ENCODE measurements around the gene PNKP. TPM values are rescaled to one million over a fixed set of nuclear protein-coding genes. Genes with fewer than 3 reads are reported as not detected.

Gene PNKP
- polyA plus RNA-seq (2013, experiment 1 of 2), result 46.8 TPM
- 44.2 TPM for polyA plus RNA-seq (2013, experiment 2 of 2)

- peak within 1 kb of the TSS; percentile 95 for H4K8ac ChIP-seq (ENCODE audit: low read length)
- H3K79me1 ChIP-seq (replicated peaks; ENCODE audit: low read length, poor library complexity, severe bottlenecking), result peaks cover 25% of the 10 kb centered on the region
- peak within 1 kb of the TSS; percentile 89 for H4K91ac ChIP-seq (ENCODE audit: low read length)
- no peaks in the 10 kb centered on the region for H3K27me3 ChIP-seq (ENCODE audit: control insufficient read depth in 1 of 2, insufficient read depth in 1 of 2, low read length in 2 of 2)
- peak; percentile 96 for DNase-seq
- peak within 1 kb of the TSS; percentile 55 to 91 for H2BK12ac ChIP-seq (ENCODE audit: low read length in 2 of 2)
- peak within 1 kb of the TSS; percentile 74 for H3K4me2 ChIP-seq (ENCODE audit: low read length, poor library complexity, severe bottlenecking)
- peaks cover 39 to 56% of the 10 kb centered on the region in 2 experiments for H3K36me3 ChIP-seq (ENCODE audit: control insufficient read depth in 1 of 2, insufficient read depth in 2 of 2, low read depth in 1 of 2, low read length in 2 of 2)
- peak within 1 kb of the TSS; percentile 87 for H2BK15ac ChIP-seq (ENCODE audit: low read depth, poor library complexity, severe bottlenecking)
- H3K27ac ChIP-seq (ENCODE audit: low read length, poor library complexity, severe bottlenecking), result peak within 1 kb of the TSS; percentile 94
- no peaks in the 10 kb centered on the region for H3K9me3 ChIP-seq (ENCODE audit: control insufficient read depth, low read length)
- peak within 1 kb of the TSS; percentile 86 for H3K9ac ChIP-seq (ENCODE audit: low read length)
- H2AK5ac ChIP-seq (ENCODE audit: low read length, severe bottlenecking), result peak within 1 kb of the TSS; percentile 81
- peak within 1 kb of the TSS; percentile 5 to 83 for H3K4ac ChIP-seq (ENCODE audit: low read depth in 1 of 2, low read length in 2 of 2)
- peaks cover 43% of the 10 kb centered on the region for H3K4me1 ChIP-seq (ENCODE audit: control insufficient read depth, insufficient read depth, low read depth, low read length)
- peak within 1 kb of the TSS in 1 of 2 experiments; percentile 47 for H3K23ac ChIP-seq (ENCODE audit: low read length in 2 of 2)
- peak within 1 kb of the TSS; percentile 21 for H2BK5ac ChIP-seq (ENCODE audit: low read depth, low read length, poor library complexity, severe bottlenecking)
- H3K18ac ChIP-seq (ENCODE audit: low read depth in 1 of 2, low read length in 2 of 2), result peak within 1 kb of the TSS; percentile 91 to 98
- peak within 1 kb of the TSS in 1 of 2 experiments; percentile 84 for H3K14ac ChIP-seq (ENCODE audit: low read length in 2 of 2)
- under 1% methylated on average over 62 of the region's 65 CpGs for WGBS
- H2AFZ ChIP-seq (ENCODE audit: low read depth, low read length), result peak within 1 kb of the TSS; percentile 49
- H2BK120ac ChIP-seq (ENCODE audit: low read depth, low read length), result peak within 1 kb of the TSS; percentile 29
- peak within 1 kb of the TSS; percentile 85 to 93 for H3K4me3 ChIP-seq (ENCODE audit: insufficient read depth in 1 of 2, low read depth in 1 of 2, low read length in 2 of 2)
These were observed at the start of gene PNKP for GRCh38 chr19:49866933-49867782. PNKP (minus strand) TSS chr19:49867576; CDS start chr19:49867204, 372 bp downstream.

DNA sequence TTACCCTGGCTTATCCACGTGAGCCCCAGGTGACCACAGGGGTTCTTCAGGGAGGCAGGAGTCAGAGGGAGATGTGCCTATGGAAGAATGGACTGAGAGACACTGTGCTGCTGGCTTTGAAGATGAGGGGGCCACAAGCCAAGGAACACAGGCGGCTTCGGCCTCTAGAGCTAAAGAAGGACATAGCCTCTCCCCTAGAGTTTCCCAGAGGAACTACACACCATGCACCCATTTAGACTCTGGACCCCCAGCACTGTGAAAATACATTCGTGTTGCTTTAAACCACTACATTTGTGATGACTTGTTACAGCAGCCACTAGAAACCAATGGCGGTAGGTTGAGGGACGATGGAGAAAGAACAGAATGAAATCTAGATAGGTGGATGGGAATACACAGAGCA lies 47.9 kb upstream of the PNKP start:
- WGBS, result 100% methylated on average over 6 of the region's 6 CpGs

GRCh38 chr19:49913720-49914119 lies 46.3 kb upstream of the PNKP start:
- WGBS, result 98% methylated on average over 10 of the region's 10 CpGs

More for the DNA sequence above, 47.9 kb upstream of the PNKP start:
- H3K9ac ChIP-seq (ENCODE audit: low read length), result no peak overlapping the region
- no peak overlapping the region for H3K23ac ChIP-seq (ENCODE audit: low read length in 2 of 2)
- no peak overlapping the region for H2AK5ac ChIP-seq (ENCODE audit: low read length, severe bottlenecking)
- H3K4ac ChIP-seq (ENCODE audit: low read depth in 1 of 2, low read length in 2 of 2), result no peak overlapping the region
- H3K4me3 ChIP-seq (ENCODE audit: insufficient read depth in 1 of 2, low read depth in 1 of 2, low read length in 2 of 2), result no peak overlapping the region
- peaks cover 36% of the 10 kb centered on the region for H3K79me1 ChIP-seq (replicated peaks; ENCODE audit: low read length, poor library complexity, severe bottlenecking)
- peaks cover 4% of the 10 kb centered on the region for H3K4me1 ChIP-seq (ENCODE audit: control insufficient read depth, insufficient read depth, low read depth, low read length)
- H3K4me2 ChIP-seq (ENCODE audit: low read length, poor library complexity, severe bottlenecking), result no peak overlapping the region
- DNase-seq, result no peak
- H2BK12ac ChIP-seq (ENCODE audit: low read length in 2 of 2), result no peak overlapping the region
- no peak overlapping the region for H2BK120ac ChIP-seq (ENCODE audit: low read depth, low read length)
- H4K91ac ChIP-seq (ENCODE audit: low read length), result no peak overlapping the region
- H3K18ac ChIP-seq (ENCODE audit: low read depth in 1 of 2, low read length in 2 of 2), result no peak overlapping the region
- H3K27ac ChIP-seq (ENCODE audit: low read length, poor library complexity, severe bottlenecking), result no peak overlapping the region
- H2BK5ac ChIP-seq (ENCODE audit: low read depth, low read length, poor library complexity, severe bottlenecking), result no peak overlapping the region
- H3K27me3 ChIP-seq (ENCODE audit: control insufficient read depth in 1 of 2, insufficient read depth in 1 of 2, low read length in 2 of 2), result no peaks in the 10 kb centered on the region
- H3K9me3 ChIP-seq (ENCODE audit: control insufficient read depth, low read length), result no peaks in the 10 kb centered on the region
- no peak overlapping the region for H3K14ac ChIP-seq (ENCODE audit: low read length in 2 of 2)
- H3K36me3 ChIP-seq (ENCODE audit: control insufficient read depth in 1 of 2, insufficient read depth in 2 of 2, low read depth in 1 of 2, low read length in 2 of 2), result peaks cover 55 to 56% of the 10 kb centered on the region in 2 experiments
- H2BK15ac ChIP-seq (ENCODE audit: low read depth, poor library complexity, severe bottlenecking), result no peak overlapping the region
- H2AFZ ChIP-seq (ENCODE audit: low read depth, low read length), result no peak overlapping the region
- no peak overlapping the region for H4K8ac ChIP-seq (ENCODE audit: low read length)

GRCh38 chr19:49912965-49913685 lies 45.7 kb upstream of the PNKP start:
- Histone ChIP-seq H4K91ac (ENCODE audit: low read length) (no peak overlapping the region), H4K8ac (ENCODE audit: low read length) (no peak overlapping the region), H2BK5ac (ENCODE audit: low read depth, low read length, poor library complexity, severe bottlenecking) (no peak overlapping the region), H3K27me3 (ENCODE audit: control insufficient read depth in 1 of 2, insufficient read depth in 1 of 2, low read length in 2 of 2) (no peaks in the 10 kb centered on the region), H3K4me1 (ENCODE audit: control insufficient read depth, insufficient read depth, low read depth, low read length) (peaks cover 2% of the 10 kb centered on the region), H2BK15ac (ENCODE audit: low read depth, poor library complexity, severe bottlenecking) (no peak overlapping the region), H2AFZ (ENCODE audit: low read depth, low read length) (no peak overlapping the region), H2AK5ac (ENCODE audit: low read length, severe bottlenecking) (no peak overlapping the region), H3K18ac (ENCODE audit: low read depth in 1 of 2, low read length in 2 of 2) (no peak overlapping the region), H3K27ac (ENCODE audit: low read length, poor library complexity, severe bottlenecking) (no peak overlapping the region), H3K4ac (ENCODE audit: low read depth in 1 of 2, low read length in 2 of 2) (no peak overlapping the region), H3K23ac (ENCODE audit: low read length in 2 of 2) (no peak overlapping the region), H3K9me3 (ENCODE audit: control insufficient read depth, low read length) (no peaks in the 10 kb centered on the region), H2BK120ac (ENCODE audit: low read depth, low read length) (no peak overlapping the region), H3K36me3 (ENCODE audit: control insufficient read depth in 1 of 2, insufficient read depth in 2 of 2, low read depth in 1 of 2, low read length in 2 of 2) (peaks cover 63 to 72% of the 10 kb centered on the region in 2 experiments), H3K4me3 (ENCODE audit: insufficient read depth in 1 of 2, low read depth in 1 of 2, low read length in 2 of 2) (no peak overlapping the region), H2BK12ac (ENCODE audit: low read length in 2 of 2) (no peak overlapping the region), H3K14ac (ENCODE audit: low read length in 2 of 2) (no peak overlapping the region), H3K79me1 (replicated peaks; ENCODE audit: low read length, poor library complexity, severe bottlenecking) (peaks cover 49% of the 10 kb centered on the region), H3K9ac (ENCODE audit: low read length) (no peak overlapping the region), H3K4me2 (ENCODE audit: low read length, poor library complexity, severe bottlenecking) (no peak overlapping the region)
- DNase-seq, result no peak
- 94% methylated on average over 21 of the region's 21 CpGs for WGBS

More at GRCh38 chr19:49913720-49914119, 46.3 kb upstream of the PNKP start:
- Histone ChIP-seq H3K4me1 (ENCODE audit: control insufficient read depth, insufficient read depth, low read depth, low read length) (peaks cover 2% of the 10 kb centered on the region), H2AFZ (ENCODE audit: low read depth, low read length) (no peak overlapping the region), H2AK5ac (ENCODE audit: low read length, severe bottlenecking) (no peak overlapping the region), H3K14ac (ENCODE audit: low read length in 2 of 2) (no peak overlapping the region), H3K9me3 (ENCODE audit: control insufficient read depth, low read length) (no peaks in the 10 kb centered on the region), H3K4ac (ENCODE audit: low read depth in 1 of 2, low read length in 2 of 2) (no peak overlapping the region), H2BK15ac (ENCODE audit: low read depth, poor library complexity, severe bottlenecking) (no peak overlapping the region), H4K8ac (ENCODE audit: low read length) (no peak overlapping the region), H3K18ac (ENCODE audit: low read depth in 1 of 2, low read length in 2 of 2) (no peak overlapping the region), H3K4me2 (ENCODE audit: low read length, poor library complexity, severe bottlenecking) (no peak overlapping the region), H3K23ac (ENCODE audit: low read length in 2 of 2) (no peak overlapping the region), H3K9ac (ENCODE audit: low read length) (no peak overlapping the region), H3K27ac (ENCODE audit: low read length, poor library complexity, severe bottlenecking) (no peak overlapping the region), H3K27me3 (ENCODE audit: control insufficient read depth in 1 of 2, insufficient read depth in 1 of 2, low read length in 2 of 2) (no peaks in the 10 kb centered on the region), H3K36me3 (ENCODE audit: control insufficient read depth in 1 of 2, insufficient read depth in 2 of 2, low read depth in 1 of 2, low read length in 2 of 2) (peaks cover 62 to 67% of the 10 kb centered on the region in 2 experiments), H2BK12ac (ENCODE audit: low read length in 2 of 2) (no peak overlapping the region), H3K4me3 (ENCODE audit: insufficient read depth in 1 of 2, low read depth in 1 of 2, low read length in 2 of 2) (no peak overlapping the region), H2BK5ac (ENCODE audit: low read depth, low read length, poor library complexity, severe bottlenecking) (no peak overlapping the region), H3K79me1 (replicated peaks; ENCODE audit: low read length, poor library complexity, severe bottlenecking) (peaks cover 44% of the 10 kb centered on the region), H4K91ac (ENCODE audit: low read length) (no peak overlapping the region), H2BK120ac (ENCODE audit: low read depth, low read length) (no peak overlapping the region)
- DNase-seq, result no peak

Data from mesenchymal stem cell (in vitro differentiated cells and primary cell).